IPS-20b (cell line): Measurements from ENCODE around the gene ITGA11.

ENCODE experiments used
- H3K27ac ChIP-seq: one replicate; pipeline ENCODE4 v1.5.1; 2013; ENCODE audit warnings: low read length
- H3K27me3 ChIP-seq: 2 replicates; pipeline ENCODE4 v1.6.1; 2013; ENCODE audit warnings: mild to moderate bottlenecking, low read length, inconsistent platforms; ENCODE audit not compliant: insufficient read depth
- H3K36me3 ChIP-seq: 2 replicates; pipeline ENCODE4 v1.6.1; 2013; ENCODE audit warnings: low read depth, mild to moderate bottlenecking, inconsistent platforms, low read length, moderate library complexity; ENCODE audit not compliant: insufficient read depth
- H3K4me1 ChIP-seq: 2 replicates; pipeline ENCODE4 v1.6.1; 2013; ENCODE audit warnings: mild to moderate bottlenecking, control low read depth, inconsistent platforms, low read length, moderate library complexity; ENCODE audit not compliant: insufficient read depth
- H3K4me3 ChIP-seq: 2 replicates; pipeline ENCODE4 v1.5.1; 2013; ENCODE audit warnings: mild to moderate bottlenecking, low read length, inconsistent platforms
- H3K9ac ChIP-seq: 2 replicates; pipeline ENCODE4 v1.6.1; 2013; ENCODE audit warnings: low read depth, mild to moderate bottlenecking, inconsistent platforms, low read length, moderate library complexity
- H3K9me3 ChIP-seq: 2 replicates; pipeline ENCODE4 v1.6.1; 2013; ENCODE audit warnings: mild to moderate bottlenecking, low read depth, low read length, inconsistent platforms; ENCODE audit not compliant: insufficient read depth

The ITGA11 gene

DNA sequence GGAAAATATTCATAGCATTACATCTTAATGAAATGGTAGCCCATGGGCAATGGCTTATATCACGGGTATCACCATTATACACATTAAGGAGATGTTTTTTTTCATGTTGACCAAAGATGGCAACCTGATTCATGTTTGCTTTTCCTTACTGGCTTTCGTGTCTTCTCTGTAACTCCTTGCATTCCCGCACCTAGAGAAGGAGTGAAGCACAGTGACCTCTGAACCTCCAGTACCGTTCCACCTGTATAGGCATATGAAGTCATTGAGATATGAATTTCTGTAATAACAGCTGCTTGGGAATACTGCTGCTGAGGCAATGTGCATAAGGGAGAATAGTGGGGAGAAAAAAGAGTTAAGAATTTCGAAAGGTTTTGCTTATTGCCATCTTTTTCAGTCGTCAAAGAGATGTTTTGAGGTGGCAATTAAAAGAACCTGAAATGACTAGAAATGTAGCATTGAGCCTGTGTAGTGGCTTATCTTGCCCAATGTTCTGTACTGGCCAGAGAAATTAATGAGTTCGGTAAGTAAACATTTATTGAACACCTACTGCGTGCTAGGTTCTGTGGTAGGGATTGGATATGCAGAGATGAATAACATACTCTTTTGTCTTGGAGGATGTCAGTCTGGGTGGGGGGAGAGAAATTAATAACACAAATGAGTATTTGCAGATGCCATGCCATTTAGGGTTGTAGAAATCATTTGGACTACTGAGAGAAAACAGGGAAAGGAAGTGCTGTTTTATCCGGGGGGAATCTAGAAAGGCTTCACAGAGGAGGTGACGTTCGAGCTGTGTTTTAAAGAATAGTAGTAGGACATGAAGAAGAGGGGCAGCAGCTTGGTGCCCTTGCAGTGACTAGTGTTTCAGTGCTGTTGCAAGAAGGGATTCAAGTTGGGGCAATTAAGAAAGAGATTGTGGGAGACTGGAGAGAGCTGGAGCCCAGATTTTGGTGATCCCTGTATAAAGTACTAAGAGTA, 151.9 kb downstream of the ITGA11 start:
- peak overlapping the region; percentile 98 for H3K4me3 ChIP-seq
- peaks cover 13% of the 10 kb centered on the region for H3K36me3 ChIP-seq
- no peak overlapping the region for H3K27ac ChIP-seq
- peaks cover 32% of the 10 kb centered on the region for H3K4me1 ChIP-seq
- H3K9ac ChIP-seq = peak overlapping the region; percentile 97; the same call in 1 of the 2 replicates
- no peaks in the 10 kb centered on the region for H3K9me3 ChIP-seq
- H3K27me3 ChIP-seq = no peaks in the 10 kb centered on the region

DNA sequence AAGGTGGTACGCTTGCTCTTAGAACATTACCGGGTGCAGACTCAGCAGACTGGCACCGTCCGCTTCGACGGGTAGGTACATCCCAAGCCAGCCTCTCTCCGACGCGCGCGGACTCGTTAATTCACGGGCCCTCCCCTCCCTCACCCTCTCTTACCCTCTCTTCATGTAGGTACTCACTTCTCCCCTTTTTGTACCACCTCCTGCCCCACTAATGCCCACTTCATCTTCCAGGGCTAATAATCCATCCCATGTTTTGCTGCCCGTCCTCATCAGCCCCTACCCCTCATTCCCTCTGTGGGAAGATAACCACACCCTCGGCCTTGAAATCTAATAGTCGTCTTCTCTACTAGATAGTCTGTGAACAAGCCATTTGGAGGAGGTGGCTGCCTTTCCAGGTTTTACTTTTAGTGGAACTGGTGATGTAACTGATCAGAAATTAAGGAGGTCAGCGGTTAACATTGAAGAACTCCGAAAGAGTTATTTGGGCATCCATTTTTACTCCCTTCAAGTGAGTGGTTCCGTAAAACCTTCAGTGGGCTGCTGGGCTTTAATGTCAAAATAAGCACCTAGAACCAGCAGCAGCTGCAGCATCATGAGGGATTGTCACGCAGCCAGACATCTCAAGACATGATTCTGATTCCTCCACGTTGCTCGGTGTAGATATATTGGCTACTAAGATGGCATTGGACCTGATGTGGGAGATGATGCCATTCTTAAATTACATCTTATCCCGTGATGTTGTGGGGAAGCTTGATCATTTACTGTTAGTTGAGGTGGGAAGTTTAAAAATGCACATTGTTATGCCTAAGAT, 153.2 kb downstream of the ITGA11 start:
- Histone ChIP-seq H3K36me3 (peaks cover 2% of the 10 kb centered on the region; the same call in 1 of the 2 replicates), H3K27ac (peak overlapping the region; percentile 97), H3K9me3 (no peaks in the 10 kb centered on the region), H3K27me3 (no peaks in the 10 kb centered on the region), H3K4me1 (peaks cover 28% of the 10 kb centered on the region), H3K4me3 (peak overlapping the region; percentile 98), H3K9ac (peak overlapping the region; percentile 97)

DNA sequence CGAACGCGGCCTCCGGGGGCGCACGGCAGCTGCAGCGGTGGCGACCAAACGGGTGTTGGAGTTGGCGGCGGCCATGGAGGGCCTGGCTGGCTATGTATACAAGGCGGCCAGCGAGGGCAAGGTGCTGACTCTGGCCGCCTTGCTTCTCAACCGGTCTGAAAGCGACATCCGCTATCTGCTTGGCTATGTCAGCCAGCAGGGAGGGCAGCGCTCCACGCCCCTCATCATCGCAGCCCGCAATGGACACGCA, 153.7 kb downstream of the ITGA11 start:
- Histone ChIP-seq H3K4me1 (peaks cover 28% of the 10 kb centered on the region), H3K27ac (peak overlapping the region; percentile 97), H3K9me3 (no peaks in the 10 kb centered on the region), H3K9ac (peak overlapping the region; percentile 97), H3K4me3 (peak overlapping the region; percentile 98), H3K27me3 (no peaks in the 10 kb centered on the region), H3K36me3 (peaks cover 2% of the 10 kb centered on the region; the same call in 1 of the 2 replicates)

DNA sequence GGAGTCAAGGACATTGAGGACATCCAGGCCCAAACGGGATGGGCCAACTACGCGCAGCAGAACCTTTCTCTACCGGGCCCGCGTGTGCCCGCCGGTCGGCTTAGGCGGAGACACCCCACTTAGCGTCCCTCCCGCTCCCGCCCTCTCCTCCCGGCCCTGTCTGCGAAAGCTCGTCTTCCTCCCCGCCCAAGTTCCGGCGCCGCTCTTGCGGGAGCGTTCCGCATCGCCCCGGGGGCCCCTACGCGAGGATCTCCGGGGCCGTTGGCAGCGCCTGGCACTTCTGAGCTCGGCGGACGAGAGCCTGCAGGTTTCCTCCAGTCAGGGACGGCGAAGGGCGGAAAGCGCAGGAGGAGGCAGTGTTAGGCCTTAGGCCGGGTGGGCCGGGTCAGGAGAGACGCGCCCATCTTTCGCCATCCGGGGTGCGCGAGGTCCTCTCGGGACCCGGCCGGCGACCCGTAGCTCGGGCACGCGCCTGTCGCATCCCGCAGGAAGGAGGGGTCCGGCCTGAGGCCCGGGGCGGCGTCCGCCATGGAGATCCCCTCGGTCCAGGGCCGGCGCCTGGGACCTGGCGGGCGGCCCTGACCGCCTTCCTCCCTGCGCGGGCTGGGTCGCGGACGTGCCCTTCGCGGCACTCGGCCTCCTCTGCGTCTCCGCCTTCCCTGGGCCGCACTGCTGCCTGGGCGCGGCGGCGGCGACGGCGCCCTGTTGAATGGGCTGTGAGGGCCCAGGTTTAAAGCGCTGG, 154.2 kb downstream of the ITGA11 start, which contains the start of gene FEM1B:
FEM1B (plus strand) TSS at position 143 of the 742 bp plus-strand sequence. CDS start 673 bp downstream, outside the sequence.
- Histone ChIP-seq H3K27me3 (no peaks in the 10 kb centered on the region), H3K9me3 (no peaks in the 10 kb centered on the region), H3K36me3 (peaks cover 2% of the 10 kb centered on the region; the same call in 1 of the 2 replicates), H3K9ac (peak within 1 kb of the TSS; percentile 97), H3K27ac (peak within 1 kb of the TSS; percentile 97), H3K4me1 (peaks cover 28% of the 10 kb centered on the region), H3K4me3 (peak within 1 kb of the TSS; percentile 98)

DNA sequence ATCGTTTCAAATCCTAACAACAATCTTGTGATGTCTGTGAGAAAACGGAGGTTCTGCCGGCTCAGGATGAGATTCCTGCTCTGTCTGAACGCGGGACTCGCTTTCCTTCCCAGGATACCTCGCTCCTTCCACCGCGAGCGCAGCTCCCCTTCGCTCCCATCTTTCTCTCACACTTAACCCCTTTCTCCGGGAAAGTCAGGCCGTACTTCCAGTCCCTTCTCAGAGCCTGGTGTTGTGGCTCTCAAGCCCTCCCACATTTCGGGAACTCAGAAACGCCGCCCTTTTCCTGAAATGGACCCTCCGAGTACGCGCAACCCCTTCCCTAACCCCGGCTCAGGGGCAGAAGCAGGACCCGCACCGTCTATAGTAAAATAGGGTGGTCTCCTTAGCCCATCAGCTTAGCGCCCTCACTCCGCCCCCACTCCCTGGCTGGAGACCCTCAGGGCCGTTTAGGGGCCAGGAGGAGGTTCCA, 154.8 kb downstream of the ITGA11 start:
- Histone ChIP-seq H3K36me3 (peaks cover 2% of the 10 kb centered on the region; the same call in 1 of the 2 replicates), H3K4me1 (peaks cover 30% of the 10 kb centered on the region), H3K4me3 (peak overlapping the region; percentile 98), H3K27me3 (no peaks in the 10 kb centered on the region), H3K9me3 (no peaks in the 10 kb centered on the region), H3K9ac (peak overlapping the region; percentile 97), H3K27ac (peak overlapping the region; percentile 97)

DNA sequence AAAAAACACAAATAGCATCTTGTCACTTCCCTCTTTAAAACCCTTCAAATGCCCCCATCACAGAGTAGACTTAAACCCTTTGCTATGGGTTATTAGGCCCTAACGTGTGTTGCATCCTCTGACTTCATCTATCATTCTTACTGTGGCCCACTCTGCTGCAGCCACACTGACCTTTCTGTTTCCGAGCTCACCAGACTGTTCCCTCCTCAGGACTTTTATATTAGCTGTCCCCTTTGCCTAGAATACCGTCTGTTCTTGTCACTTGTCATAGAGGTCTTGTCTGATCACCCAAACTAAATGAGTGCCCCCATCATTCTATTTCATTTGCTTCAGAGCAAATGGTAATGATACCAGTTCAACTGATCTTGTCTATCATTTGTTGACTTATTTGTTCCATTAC, 155.3 kb downstream of the ITGA11 start:
- Histone ChIP-seq H3K9ac (peak overlapping the region; percentile 97), H3K4me3 (peak overlapping the region; percentile 98)

DNA sequence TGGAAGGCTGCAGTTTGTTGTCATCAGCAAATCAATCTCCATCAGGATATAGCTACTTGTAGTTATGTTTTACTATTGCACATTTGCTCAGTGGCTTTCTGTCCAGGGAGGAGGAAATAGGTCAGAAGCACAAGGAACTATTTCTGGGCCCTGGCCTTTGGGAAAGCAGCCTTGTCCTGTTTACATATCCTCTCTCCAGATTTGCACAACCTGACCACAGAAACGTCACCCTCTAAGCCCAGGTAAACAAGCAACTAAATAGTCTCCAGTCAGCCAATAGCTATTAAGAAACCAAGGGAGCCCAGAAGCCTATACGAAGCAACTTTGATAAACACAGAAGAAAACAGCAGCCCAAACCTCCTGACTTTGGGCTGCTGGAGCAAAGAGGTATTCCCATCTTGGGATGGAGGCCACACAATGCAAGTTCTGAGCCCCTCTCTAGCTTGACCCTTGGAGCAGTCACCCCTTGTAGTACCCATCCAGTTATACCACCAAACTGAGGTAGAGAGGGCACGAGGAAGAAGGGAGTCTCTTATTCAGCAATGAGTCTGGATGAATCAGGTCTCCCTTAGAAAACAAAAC, 156.7 kb downstream of the ITGA11 start:
- Histone ChIP-seq H3K27me3 (no peaks in the 10 kb centered on the region), H3K27ac (no peak overlapping the region), H3K36me3 (peaks cover 2% of the 10 kb centered on the region; the same call in 1 of the 2 replicates), H3K9ac (no peak overlapping the region), H3K9me3 (no peaks in the 10 kb centered on the region), H3K4me1 (peaks cover 33% of the 10 kb centered on the region), H3K4me3 (no peak overlapping the region)

More for the DNA sequence above, 155.3 kb downstream of the ITGA11 start:
- no peaks in the 10 kb centered on the region for H3K27me3 ChIP-seq
- H3K9me3 ChIP-seq = no peaks in the 10 kb centered on the region
- peak overlapping the region; percentile 97 for H3K27ac ChIP-seq
- H3K4me1 ChIP-seq = peaks cover 35% of the 10 kb centered on the region
- peaks cover 2% of the 10 kb centered on the region; the same call in 1 of the 2 replicates for H3K36me3 ChIP-seq

DNA sequence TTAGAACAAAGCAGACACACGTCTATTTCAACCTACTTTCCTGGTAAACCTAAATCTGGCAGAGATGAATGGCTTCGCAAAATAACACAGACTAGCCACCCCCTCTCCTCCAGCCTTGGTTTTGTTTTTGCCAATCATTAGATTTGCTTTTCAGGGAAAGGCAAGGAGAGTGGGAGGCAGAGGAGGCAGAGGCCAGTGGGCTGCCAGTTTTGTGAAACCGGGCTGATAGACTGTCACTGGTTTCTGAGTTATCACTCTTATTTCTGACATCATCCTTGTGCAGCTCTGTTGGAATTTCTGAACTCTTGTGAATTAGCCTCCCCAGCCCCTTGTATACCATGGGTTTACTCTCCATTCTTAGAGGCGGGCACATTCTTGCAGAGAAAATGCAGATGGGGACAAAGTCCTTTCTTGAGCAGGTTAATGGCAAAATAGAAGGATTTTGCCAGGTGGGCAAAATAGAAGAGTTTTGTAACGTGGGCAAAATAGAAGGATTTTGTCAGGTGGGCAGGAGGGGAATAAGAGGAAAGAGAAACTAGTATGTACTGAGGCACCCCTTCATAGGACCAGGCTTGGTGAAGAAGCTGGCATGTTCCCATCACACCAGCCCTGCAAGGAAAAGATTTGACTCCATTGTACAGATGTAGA, 157.6 kb downstream of the ITGA11 start:
- H3K4me3 ChIP-seq = no peak overlapping the region
- H3K27ac ChIP-seq = no peak overlapping the region
- H3K27me3 ChIP-seq = no peaks in the 10 kb centered on the region
- no peaks in the 10 kb centered on the region for H3K9me3 ChIP-seq
- H3K9ac ChIP-seq = no peak overlapping the region
- H3K36me3 ChIP-seq = no peaks in the 10 kb centered on the region
- H3K4me1 ChIP-seq = peaks cover 24% of the 10 kb centered on the region

DNA sequence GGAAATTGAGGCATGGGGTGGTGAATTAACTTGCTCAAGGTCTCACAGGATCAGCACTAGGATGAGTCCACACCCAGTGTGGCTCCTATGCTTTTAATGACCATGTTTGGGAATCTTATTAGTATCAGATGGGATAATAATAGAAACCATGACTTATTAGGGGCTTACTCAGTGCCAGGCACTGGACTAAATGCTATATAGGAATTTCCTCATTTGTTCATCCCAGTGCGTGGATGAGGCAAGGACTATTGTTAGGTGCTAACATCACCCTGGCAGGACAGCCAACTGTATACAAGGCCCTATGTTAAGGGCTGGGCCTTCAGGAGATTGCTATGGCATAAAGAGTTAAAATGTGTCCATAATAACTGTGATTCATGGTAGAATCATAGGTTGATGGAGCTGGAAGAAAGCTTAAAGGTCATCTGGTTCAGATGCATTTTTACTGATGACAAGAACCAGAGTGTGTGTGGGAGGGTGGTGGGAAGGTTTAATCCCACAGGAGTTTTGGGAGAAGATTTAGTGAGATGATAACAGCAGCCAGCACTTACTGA, 159.2 kb downstream of the ITGA11 start:
- Histone ChIP-seq H3K27me3 (no peaks in the 10 kb centered on the region), H3K36me3 (no peaks in the 10 kb centered on the region), H3K9me3 (no peaks in the 10 kb centered on the region), H3K4me1 (peaks cover 21% of the 10 kb centered on the region; the same call in 1 of the 2 replicates), H3K9ac (no peak overlapping the region), H3K4me3 (no peak overlapping the region), H3K27ac (no peak overlapping the region)

DNA sequence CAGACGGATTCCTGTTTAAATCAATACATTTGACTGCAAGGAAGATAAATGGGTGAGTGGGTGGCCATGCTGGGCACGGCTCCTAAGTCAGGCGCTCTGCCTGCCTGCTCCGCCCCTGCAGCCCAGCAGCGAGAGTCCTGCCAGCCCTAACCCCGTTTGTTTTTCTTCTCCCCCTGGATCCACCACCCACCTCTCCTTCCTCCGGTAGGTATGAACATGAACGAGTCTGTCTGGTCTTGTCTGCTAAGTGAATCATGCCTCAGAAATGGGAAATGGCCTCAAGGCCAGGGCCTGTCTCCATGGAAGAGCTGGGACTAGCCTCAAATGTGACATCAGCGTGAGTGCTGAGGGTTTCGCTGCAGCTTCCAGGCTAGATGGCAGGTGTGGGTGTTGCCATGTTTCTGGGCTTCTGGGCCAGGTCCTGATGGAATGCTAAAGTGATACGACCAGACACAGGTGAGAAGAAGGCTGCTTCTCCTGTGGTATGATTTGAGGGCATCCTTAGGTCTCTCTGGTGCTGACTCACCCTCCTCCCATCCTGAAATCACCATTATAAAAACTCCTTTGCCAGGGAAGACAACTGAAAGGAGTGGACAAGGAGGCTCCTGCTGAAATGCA, 160.0 kb downstream of the ITGA11 start:
- H3K36me3 ChIP-seq = no peaks in the 10 kb centered on the region
- peak overlapping the region; percentile 57; the same call in 1 of the 2 replicates for H3K9ac ChIP-seq
- no peak overlapping the region for H3K27ac ChIP-seq
- no peaks in the 10 kb centered on the region for H3K9me3 ChIP-seq
- peak overlapping the region; percentile 31; the same call in 1 of the 2 replicates for H3K4me3 ChIP-seq
- peaks cover 21% of the 10 kb centered on the region; the same call in 1 of the 2 replicates for H3K4me1 ChIP-seq
- H3K27me3 ChIP-seq = no peaks in the 10 kb centered on the region
